Stimulated activated CD4-positive, alpha-beta T cell treated with anti-CD3 and anti-CD28 coated beads, Interleukin-2, amount 100 ng/mL, for 4 hours (primary cell): ENCODE data around the gene OPA1.

Experiments used
- DNase-seq: peaks from one replicate; pipeline ENCODE4 v3.0.0-alpha.2; 2020; ENCODE audit warnings: low read depth

OPA1 gene

DNA sequence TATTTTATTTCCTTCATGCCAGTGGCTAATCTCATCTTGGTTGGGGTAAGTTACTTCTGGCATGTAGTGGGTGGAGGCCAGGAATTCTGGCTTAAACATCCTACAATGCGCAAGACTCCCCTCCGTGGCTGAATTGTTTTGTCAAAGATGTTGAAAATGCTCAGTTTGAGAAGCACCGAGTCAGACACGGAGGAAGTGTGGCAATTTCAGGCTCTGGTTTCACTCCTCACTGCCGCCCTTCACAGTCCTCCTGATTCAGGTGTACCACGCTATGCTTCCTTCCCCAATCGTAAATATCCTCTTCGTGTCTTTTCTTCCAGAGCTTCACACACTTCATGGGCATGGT lies 150.7 kb downstream of the OPA1 start:
- no peak for DNase-seq

DNA sequence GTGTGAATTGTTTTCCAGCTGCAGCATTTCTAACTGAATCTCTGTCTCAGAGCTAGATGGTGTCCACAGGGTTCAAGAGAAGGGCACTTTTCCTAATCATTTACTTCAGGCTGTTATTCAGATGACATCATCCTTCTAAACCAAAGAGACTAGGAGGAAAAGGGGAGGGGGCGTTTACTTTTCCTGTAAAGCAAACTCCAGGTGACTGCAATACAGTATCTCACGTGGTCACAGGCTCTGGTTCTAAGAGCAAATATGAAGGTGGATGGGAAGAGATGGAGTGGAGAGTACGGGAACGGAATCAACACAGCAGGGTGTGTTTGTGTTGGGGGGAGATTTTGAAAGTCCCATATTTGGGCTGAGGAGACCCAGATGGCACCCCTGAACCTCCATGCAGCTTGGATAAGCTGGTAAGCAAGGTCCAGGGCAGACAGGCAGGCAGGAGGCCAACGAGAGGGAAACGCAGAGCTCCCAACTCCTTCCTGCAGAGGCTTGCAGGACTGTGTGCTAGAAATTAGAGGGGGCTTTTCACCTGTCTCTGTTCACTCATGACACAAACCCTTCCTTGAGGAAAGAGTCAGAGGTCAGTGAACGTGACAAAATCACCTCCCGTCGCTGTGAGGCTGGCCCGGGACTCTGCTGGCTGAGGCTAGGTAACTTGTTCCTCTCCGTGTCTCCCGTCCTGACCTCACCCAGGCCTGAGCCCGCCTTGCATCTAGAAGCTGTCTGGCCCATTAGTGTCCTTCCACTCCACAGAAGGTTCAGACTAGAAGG lies 151.2 kb downstream of the OPA1 start:
- DNase-seq = no peak

DNA sequence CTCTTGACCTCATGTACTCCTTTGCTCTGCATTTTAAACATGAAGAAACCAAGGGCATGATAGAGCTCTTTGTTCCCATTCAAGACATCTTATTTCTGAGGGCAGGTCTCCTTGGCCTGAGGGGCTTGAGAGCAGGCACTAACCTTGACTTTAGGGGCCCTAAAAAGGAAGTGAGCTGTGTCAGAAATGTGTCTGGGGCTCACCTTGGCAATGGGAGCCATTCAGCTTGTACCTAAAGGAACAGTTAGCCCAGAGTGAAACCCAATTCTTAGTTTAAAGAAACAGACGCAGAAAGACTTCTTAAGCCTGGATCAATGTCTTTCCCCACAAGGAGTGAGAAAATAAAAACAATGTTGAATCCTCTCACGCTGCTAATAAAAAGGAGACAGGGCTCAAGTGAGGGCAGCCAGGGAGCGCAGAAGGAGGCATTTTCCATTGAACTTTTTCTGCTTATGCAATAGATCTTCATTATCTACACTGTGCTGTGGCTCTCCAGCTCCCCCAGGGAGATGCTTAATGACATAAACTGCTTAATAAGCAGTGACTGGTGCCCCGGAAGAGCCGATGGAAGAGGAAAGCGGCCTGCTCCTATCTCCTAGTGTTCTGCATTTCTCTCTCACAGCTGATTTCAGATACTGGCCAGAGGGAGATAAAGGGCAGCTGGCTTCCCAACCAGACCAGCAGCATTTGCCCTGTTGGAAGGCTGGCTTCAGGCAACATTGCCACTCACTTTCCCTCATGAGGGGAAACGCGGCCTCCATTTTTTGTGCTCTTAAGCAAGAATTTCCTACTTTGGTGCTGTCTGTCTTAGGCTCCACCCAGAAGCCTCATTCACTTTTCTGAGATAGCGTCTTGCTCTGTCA lies 152.0 kb downstream of the OPA1 start:
- DNase-seq = no peak

DNA sequence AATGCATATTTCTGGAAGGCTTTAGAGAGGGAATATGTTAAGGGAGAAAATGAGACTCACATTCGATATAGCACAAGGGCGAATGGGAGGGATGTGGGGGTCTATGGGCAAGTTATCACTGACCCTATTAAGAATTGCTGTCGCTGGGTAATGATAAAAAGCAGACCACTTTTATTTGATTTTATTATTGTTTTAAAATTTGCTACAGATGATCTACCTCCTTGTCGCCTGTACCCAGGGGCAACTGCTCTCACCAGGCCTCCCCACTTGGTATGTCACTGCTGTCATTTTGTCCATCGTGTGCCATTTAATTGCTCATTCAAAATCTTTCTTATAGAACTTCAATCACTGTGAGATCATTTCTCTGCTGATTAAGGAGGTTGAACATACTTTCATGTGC lies 153.8 kb downstream of the OPA1 start:
- DNase-seq = no peak
